SK-N-SH (cell line): ENCODE measurements around the gene C10orf120. TPM values are rescaled to one million over a fixed set of nuclear protein-coding genes. Genes with fewer than 3 reads are reported as not detected.

Experiments used
- CTCF ChIA-PET: fragments of 300-600, 350-600 bp; formaldehyde crosslinking; extraction: SDS; loops from one replicate; lab custom pipeline; 2021; lab: Yijun Ruan, JAX
- POLR2A ChIA-PET: fragments of 350-600 bp; sonication (Branson Sonifier 250); formaldehyde crosslinking; extraction: SDS; loops from one replicate; lab custom pipeline; 2020; ENCODE audit warnings: antibody characterized with exemption, inconsistent platforms; lab: Yijun Ruan, JAX
- DNase-seq: peaks from one replicate; pipeline ENCODE4 v3.0.0; 2012
- H2AFZ ChIP-seq: fragments of 200-600 bp; sonication (generic); 2 replicates; pipeline ENCODE4 v1.8.1; 2016; ENCODE audit warnings: antibody characterized with exemption, mild to moderate bottlenecking, low read depth
- H3F3A ChIP-seq: fragments of 200-600 bp; sonication (generic); replicated peaks from 2 replicates; pipeline ENCODE3; 2016; ENCODE audit warnings: antibody characterized with exemption, mild to moderate bottlenecking; ENCODE audit not compliant: insufficient read depth
- H3K27ac ChIP-seq, 2 experiments: fragments of 200-500 bp in 1 of 2; fragments of 200-600 bp in 1 of 2; sonication (Bioruptor generic) in 1 of 2; sonication (generic), shearing (Covaris generic) in 1 of 2; 2 replicates each; pipeline versions ENCODE4 v1.5.1 to v1.6.1; 2014 to 2016; ENCODE audit warnings: low read depth in 2 of 2, inconsistent platforms in 1 of 2, low read length in 1 of 2, mild to moderate bottlenecking in 1 of 2, mixed read lengths in 1 of 2
- H3K27me3 ChIP-seq: fragments of 200-600 bp; sonication (generic), shearing (Covaris generic); 2 replicates; pipeline ENCODE4 v1.6.1; 2016; ENCODE audit warnings: mixed run types; ENCODE audit not compliant: insufficient read depth
- H3K36me3 ChIP-seq, 2 experiments: fragments of 200-500 bp in 1 of 2; fragments of 200-600 bp in 1 of 2; sonication (Bioruptor generic) in 1 of 2; sonication (generic) in 1 of 2; replicated peaks in 1 of 2; 2 replicates each; pipeline versions ENCODE3 to v1.5.1; 2014 to 2016; ENCODE audit warnings: low read length in 1 of 2, mild to moderate bottlenecking in 1 of 2; ENCODE audit not compliant: insufficient read depth in 2 of 2, control insufficient read depth in 1 of 2
- H3K4me1 ChIP-seq, 2 experiments: fragments of 200-500 bp in 1 of 2; fragments of 200-600 bp in 1 of 2; sonication (Bioruptor generic) in 1 of 2; sonication (generic), shearing (Covaris generic) in 1 of 2; 2 replicates each; pipeline versions ENCODE4 v1.5.1 to v1.6.1; 2014 to 2016; ENCODE audit warnings: low read depth in 1 of 2, low read length in 1 of 2, mixed run types in 1 of 2; ENCODE audit not compliant: insufficient read depth in 2 of 2, control insufficient read depth in 1 of 2
- H3K4me2 ChIP-seq: fragments of 200-600 bp; sonication (generic), shearing (Covaris generic); 2 replicates; pipeline ENCODE4 v1.6.1; 2017; ENCODE audit warnings: mixed run types
- H3K4me3 ChIP-seq, 2 experiments: fragments of 200-500 bp in 1 of 2; fragments of 200-600 bp in 1 of 2; sonication (Bioruptor generic) in 1 of 2; sonication (generic), shearing (Covaris generic) in 1 of 2; 2 replicates each; pipeline versions ENCODE4 v1.5.1 to v1.8.1; 2014 to 2016; ENCODE audit warnings: low read depth in 2 of 2, inconsistent platforms in 1 of 2, low read length in 1 of 2, mild to moderate bottlenecking in 1 of 2, mixed read lengths in 1 of 2, moderate library complexity in 1 of 2
- H3K79me2 ChIP-seq: fragments of 200-600 bp; sonication (generic); 2 replicates; pipeline ENCODE4 v1.8.1; 2017; ENCODE audit warnings: mild to moderate bottlenecking; ENCODE audit not compliant: insufficient read depth
- H3K9ac ChIP-seq: fragments of 200-600 bp; sonication (generic); 2 replicates; pipeline ENCODE4 v1.6.1; 2017; ENCODE audit warnings: mixed run types
- H3K9me2 ChIP-seq: fragments of 200-600 bp; sonication (generic); 2 replicates; pipeline ENCODE4 v1.6.1; 2017; ENCODE audit warnings: mixed run types
- H3K9me3 ChIP-seq: fragments of 200-600 bp; sonication (generic); 2 replicates; pipeline ENCODE4 v1.6.1; 2017; ENCODE audit warnings: mixed run types, mild to moderate bottlenecking, moderate library complexity
- H4K20me1 ChIP-seq: fragments of 200-600 bp; sonication (generic); 2 replicates; pipeline ENCODE4 v1.6.1; 2017; ENCODE audit warnings: mild to moderate bottlenecking, mixed run types; ENCODE audit not compliant: insufficient read depth
- FOXJ3 ChIP-seq: sonication (generic); formaldehyde crosslinking; IDR thresholded peaks from 2 replicates; pipeline ENCODE4 v1.5.1; 2020; ENCODE audit warnings: mild to moderate bottlenecking, missing genetic modification reagents
- FOXM1 ChIP-seq: IDR thresholded peaks from 2 replicates; pipeline ENCODE4 v1.4.0; 2012; ENCODE audit warnings: low read depth, mild to moderate bottlenecking
- JUND ChIP-seq: IDR thresholded peaks from 2 replicates; pipeline ENCODE4 v1.4.0; 2012
- REST ChIP-seq: IDR thresholded peaks from 2 replicates; pipeline ENCODE4 v1.6.1; 2012; ENCODE audit warnings: mild to moderate bottlenecking, low read depth, low read length, moderate library complexity
- SMC3 ChIP-seq: IDR thresholded peaks from 2 replicates; pipeline ENCODE4 v1.6.1; 2012; ENCODE audit warnings: low read depth, low read length, improper control_type of control experiment
- TAF1 ChIP-seq: IDR thresholded peaks from 2 replicates; pipeline ENCODE4 v1.6.1; 2012; ENCODE audit warnings: low read depth, mild to moderate bottlenecking, low read length, moderate library complexity, borderline replicate concordance
- USF1 ChIP-seq: IDR thresholded peaks from 2 replicates; pipeline ENCODE4 v1.4.0; 2012; ENCODE audit warnings: low read depth, borderline replicate concordance
- YY1 ChIP-seq: IDR thresholded peaks from 2 replicates; pipeline ENCODE4 v1.4.0; 2012; ENCODE audit warnings: low read depth, mild to moderate bottlenecking
- WGBS: methylation state at CpG from one replicate; pipeline ENCODE4 v1.1.6; 2017; ENCODE audit warnings: low lambda C conversion rate; 5-methylcytosine and 5-hydroxymethylcytosine counted together
- polyA plus RNA-seq, 3 experiments: library from polyadenylated mRNA; depleted of rRNA; stranded (reverse); fragments of >200 nt; gene quantifications; 2 replicates each; pipeline ENCODE4 v1.2.3, GENCODE V29; 2012

Gene C10orf120
- polyA plus RNA-seq, 1 of the 3 experiments (the other 2 are of a cell fraction) = not detected

GRCh38 chr10:122727426-122727825 is 27.8 kb upstream of the C10orf120 start:
- CTCF ChIA-PET = no interaction called here
- H3K36me3 ChIP-seq = no peaks in the 10 kb centered on the region
- H3K4me3 ChIP-seq = no peak overlapping the region
- 5% methylated on average over 5 of the region's 5 CpGs for WGBS
- peaks cover 12% of the 10 kb centered on the region; the same call in 1 of the 2 replicates for H3K27me3 ChIP-seq
- no peaks in the 10 kb centered on the region for H3F3A ChIP-seq
- no peaks in the 10 kb centered on the region for H4K20me1 ChIP-seq
- no peaks in the 10 kb centered on the region for H3K9me3 ChIP-seq
- no peak for DNase-seq
- no peaks in the 10 kb centered on the region for H3K9me2 ChIP-seq
- no peak overlapping the region for H3K4me2 ChIP-seq
- H3K4me1 ChIP-seq = no peaks in the 10 kb centered on the region
- TF ChIP-seq REST (peak; percentile 52; the same call in 1 of the 2 replicates), USF1 (no peak)
- TF ChIP-seq, all 33 proteins: peak for 1
- no peak overlapping the region for H3K9ac ChIP-seq
- POLR2A ChIA-PET = no interaction called here
- H3K27ac ChIP-seq = no peak overlapping the region
- H2AFZ ChIP-seq = no peak overlapping the region
- H3K79me2 ChIP-seq = no peaks in the 10 kb centered on the region

GRCh38 chr10:122725768-122726167 is 26.1 kb upstream of the C10orf120 start:
- H4K20me1 ChIP-seq = no peaks in the 10 kb centered on the region
- no peaks in the 10 kb centered on the region for H3K9me3 ChIP-seq
- no peak for DNase-seq
- no peak overlapping the region for H3K27ac ChIP-seq
- CTCF ChIA-PET = no interaction called here
- H3K79me2 ChIP-seq = no peaks in the 10 kb centered on the region
- H3K4me1 ChIP-seq = no peaks in the 10 kb centered on the region
- no peak for TF ChIP-seq FOXJ3 (CRISPR knock-in tag)
- TF ChIP-seq FOXM1 = no peak
- no peak for TF ChIP-seq SMC3
- no peak for TF ChIP-seq TAF1
- no peak for TF ChIP-seq JUND
- no peak for TF ChIP-seq YY1
- TF ChIP-seq, all 33 proteins: peak for 0
- Histone ChIP-seq H3K9ac (no peak overlapping the region), H3K36me3 (no peaks in the 10 kb centered on the region), H2AFZ (no peak overlapping the region), H3K27me3 (peaks cover 12% of the 10 kb centered on the region; the same call in 1 of the 2 replicates), H3K9me2 (no peaks in the 10 kb centered on the region), H3F3A (no peaks in the 10 kb centered on the region), H3K4me3 (no peak overlapping the region), H3K4me2 (no peak overlapping the region)
- WGBS = 33% methylated on average over 5 of the region's 5 CpGs
- POLR2A ChIA-PET = no interaction called here
